ENCODE measurements around the gene AKT2. TPM values are rescaled to one million over a fixed set of nuclear protein-coding genes. Genes with fewer than 3 reads are reported as not detected.

Gene AKT2
- 70.4 and 75.0 TPM in 2 replicates for total RNA-seq

GRCh38 chr19:40284501-40285352 is at the start of gene AKT2:
Gene AKT2 (minus strand): TSS chr19:40285345. CDS start chr19:40265267, 20,078 bp downstream.

GRCh38 chr19:40217934-40218890 is 66.9 kb downstream of the AKT2 start, which contains the start of gene TTC9B:
Gene TTC9B (minus strand): TSS chr19:40218384. CDS start chr19:40218381, 3 bp downstream.

GRCh38 chr19:40190891-40191835 is 94.0 kb downstream of the AKT2 start, which contains the start of gene MAP3K10:
Gene MAP3K10 (plus strand): TSS chr19:40191426. CDS start chr19:40192032, 606 bp downstream.

Other genes with a start within 250 kb of the AKT2 start
- 4.6 and 20.4 TPM in 2 replicates for gene ZNF780B, start 229.1 kb downstream of the AKT2 start, total RNA-seq
- gene ZNF780A, start 194.4 kb downstream of the AKT2 start, total RNA-seq: 8.3 and 15.3 TPM in 2 replicates
- gene MAP3K10, start 93.9 kb downstream of the AKT2 start, total RNA-seq: 6.4 and 8.5 TPM in 2 replicates
- gene TTC9B, start 67.0 kb downstream of the AKT2 start, total RNA-seq: not detected in 2 replicates
- gene CCNP, start 58.7 kb downstream of the AKT2 start, total RNA-seq: 1.2 TPM in 1 of 2 replicates, not detected in the other
- 7.7 and 8.3 TPM in 2 replicates for gene C19orf47, start 63.1 kb upstream of the AKT2 start, total RNA-seq
- gene PLD3, start 63.4 kb upstream of the AKT2 start, total RNA-seq: 451 and 532 TPM in 2 replicates
- 0.17 TPM in 1 of 2 replicates, not detected in the other for gene HIPK4, start 104.8 kb upstream of the AKT2 start, total RNA-seq
- gene PRX, start 128.0 kb upstream of the AKT2 start, total RNA-seq: 3.3 and 7.3 TPM in 2 replicates
- gene SERTAD1, start 140.6 kb upstream of the AKT2 start, total RNA-seq: 16.7 and 19.5 TPM in 2 replicates
- gene SERTAD3, start 159.0 kb upstream of the AKT2 start, total RNA-seq: 19.0 and 35.2 TPM in 2 replicates
- 114 and 157 TPM in 2 replicates for gene BLVRB, start 180.4 kb upstream of the AKT2 start, total RNA-seq
- gene SPTBN4, start 181.7 kb upstream of the AKT2 start, total RNA-seq: 0.47 and 1.4 TPM in 2 replicates

All from pericardium fibroblast (primary cell).